Measurements from ENCODE around the gene MS4A4A.

MS4A4A gene

GRCh38 chr11:60251485-60252212 lies 28.8 kb upstream of the MS4A4A start:
- no peak overlapping the region for H3K4me3 ChIP-seq (ENCODE audit: control insufficient read depth, low read depth, low read length)
- no peak for TF ChIP-seq CTCF (conservative IDR thresholded peaks at IDR 0.05; ENCODE audit: control insufficient read depth, insufficient read depth, low read depth, low read length)
- DNase-seq (ENCODE audit: low read depth): no peak

GRCh38 chr11:60252213-60253108 lies 28.0 kb upstream of the MS4A4A start:
- no peak overlapping the region for H3K4me3 ChIP-seq (ENCODE audit: control insufficient read depth, low read depth, low read length)
- TF ChIP-seq CTCF (conservative IDR thresholded peaks at IDR 0.05; ENCODE audit: control insufficient read depth, insufficient read depth, low read depth, low read length): no peak
- no peak for DNase-seq (ENCODE audit: low read depth)

DNA sequence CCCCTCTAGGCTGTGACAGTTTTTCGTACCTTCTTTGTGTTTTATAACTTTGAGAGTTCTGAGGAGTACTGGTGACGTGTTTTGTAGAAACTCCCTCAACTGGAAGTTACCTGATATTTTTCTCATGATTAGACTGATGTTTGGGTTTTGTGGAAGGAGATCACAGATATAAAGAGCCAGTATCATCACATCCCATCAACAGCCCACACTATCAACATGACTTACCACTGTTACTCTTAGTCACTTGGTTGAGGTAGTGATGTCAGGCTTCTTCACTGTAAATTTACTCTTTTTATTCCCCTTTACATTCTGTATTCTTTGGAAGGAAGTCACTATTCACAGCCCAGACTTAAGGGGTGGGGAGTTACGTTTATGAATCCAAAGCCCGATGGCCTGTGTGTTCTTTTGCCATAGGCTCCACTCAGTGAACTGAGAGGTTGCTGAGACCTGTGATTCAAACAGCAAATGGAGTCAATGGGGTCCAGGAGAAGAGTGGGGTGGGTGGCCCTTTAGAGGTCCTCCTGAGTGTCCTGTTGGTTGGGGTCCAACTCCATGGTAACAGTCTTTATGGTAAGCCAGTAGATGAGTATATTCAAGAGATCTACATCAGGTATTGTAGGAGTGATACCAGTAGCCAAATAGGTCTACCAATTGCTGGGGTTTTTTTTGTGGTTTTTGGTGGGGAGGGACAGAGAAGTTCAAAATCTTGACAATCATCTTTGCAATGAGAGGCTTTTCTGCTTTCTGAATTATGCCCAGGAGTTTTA lies 22.3 kb upstream of the MS4A4A start:
- no peak for DNase-seq (ENCODE audit: low read depth)
- TF ChIP-seq CTCF (conservative IDR thresholded peaks at IDR 0.05; ENCODE audit: control insufficient read depth, insufficient read depth, low read depth, low read length): no peak
- H3K4me3 ChIP-seq (ENCODE audit: control insufficient read depth, low read depth, low read length): no peak overlapping the region

GRCh38 chr11:60261014-60261413 lies 19.5 kb upstream of the MS4A4A start:
- TF ChIP-seq CTCF (conservative IDR thresholded peaks at IDR 0.05; ENCODE audit: control insufficient read depth, insufficient read depth, low read depth, low read length): no peak
- DNase-seq (ENCODE audit: low read depth): no peak
- no peak overlapping the region for H3K4me3 ChIP-seq (ENCODE audit: control insufficient read depth, low read depth, low read length)

DNA sequence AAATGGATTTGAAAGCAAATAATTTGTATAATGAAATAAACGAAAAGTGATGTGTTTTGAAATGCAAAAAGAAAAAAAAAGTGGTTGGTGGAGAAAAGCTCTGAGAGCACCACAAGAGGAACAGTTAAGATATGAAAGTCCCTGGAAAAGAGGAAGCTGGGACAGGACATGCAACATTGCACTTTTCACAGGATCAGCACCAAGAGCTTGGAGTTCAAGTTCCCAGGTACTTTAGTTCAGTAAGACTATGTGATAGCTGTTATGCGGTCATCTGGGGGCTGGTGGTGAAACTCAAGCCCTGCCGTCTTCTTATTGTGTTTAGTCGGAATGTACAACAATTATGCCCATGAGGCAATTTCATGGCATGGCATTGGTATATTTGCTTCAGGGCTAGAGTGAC lies 17.1 kb upstream of the MS4A4A start:
- no peak for DNase-seq (ENCODE audit: low read depth)
- no peak for TF ChIP-seq CTCF (conservative IDR thresholded peaks at IDR 0.05; ENCODE audit: control insufficient read depth, insufficient read depth, low read depth, low read length)
- H3K4me3 ChIP-seq (ENCODE audit: control insufficient read depth, low read depth, low read length): no peak overlapping the region

GRCh38 chr11:60264644-60265043 lies 15.8 kb upstream of the MS4A4A start:
- no peak for DNase-seq (ENCODE audit: low read depth)
- H3K4me3 ChIP-seq (ENCODE audit: control insufficient read depth, low read depth, low read length): no peak overlapping the region
- TF ChIP-seq CTCF (conservative IDR thresholded peaks at IDR 0.05; ENCODE audit: control insufficient read depth, insufficient read depth, low read depth, low read length): no peak

All from fibroblast of mammary gland (primary cell).